ENCODE results near the gene METTL8. TPM values are rescaled to one million over a fixed set of nuclear protein-coding genes. Genes with fewer than 3 reads are reported as not detected.
A peak's percentile ranks its signal among the peaks of the same experiment; 100 is the strongest.

The METTL8 gene
- total and polyA plus RNA-seq, 2 of the 13 experiments (the other 11 are each of a cell fraction or from before 2014, with no cell fraction given) = 18.6 to 68.2 TPM

DNA sequence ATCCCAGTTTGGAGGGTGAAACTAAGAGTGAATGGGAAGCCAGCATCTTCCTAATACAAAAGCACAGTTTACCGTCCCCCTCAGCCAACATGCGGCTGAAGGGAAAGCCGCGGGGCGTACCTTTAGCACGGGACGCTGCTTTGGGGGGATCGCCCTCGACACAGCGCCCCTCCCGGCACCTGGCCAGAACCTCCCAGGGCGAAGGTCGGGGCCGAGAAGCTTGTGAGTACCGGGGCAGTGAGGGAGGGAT lies at the start of gene METTL8 (continued):
- TF ChIP-seq NFIC (IDR thresholded peaks at IDR 0.05; ENCODE audit: low read length) (no peak), ZNF546 (CRISPR knock-in tag; conservative IDR thresholded peaks at IDR 0.05) (no peak; the same call in 1 of the 2 replicates), ZNF563 (CRISPR knock-in tag; IDR thresholded peaks at IDR 0.05) (no peak; the same call in 1 of the 2 replicates), ZNF550 (CRISPR knock-in tag; IDR thresholded peaks at IDR 0.05; ENCODE audit: borderline replicate concordance) (no peak; the same call in 1 of the 2 replicates), HNRNPLL (IDR thresholded peaks at IDR 0.05; ENCODE audit: low read depth, low read length, poor library complexity, severe bottlenecking) (no peak), GLI4 (CRISPR knock-in tag; IDR thresholded peaks at IDR 0.05; ENCODE audit: borderline replicate concordance) (no peak), SNAPC2 (CRISPR knock-in tag; IDR thresholded peaks at IDR 0.05) (peak; percentile 48; the same call in 1 of the 2 replicates), ZNF709 (CRISPR knock-in tag; IDR thresholded peaks at IDR 0.05) (no peak), MTF2 (CRISPR knock-in tag; IDR thresholded peaks at IDR 0.05; ENCODE audit: borderline replicate concordance) (no peak), RBFOX2 (IDR thresholded peaks at IDR 0.05; ENCODE audit: low read depth, low read length) (no peak), ZSCAN21 (CRISPR knock-in tag; IDR thresholded peaks at IDR 0.05; ENCODE audit: borderline replicate concordance) (peak; percentile 39; the same call in 1 of the 2 replicates), ZNF496 (CRISPR knock-in tag; IDR thresholded peaks at IDR 0.05; ENCODE audit: insufficient replicate concordance) (no peak), SPEN (CRISPR knock-in tag; IDR thresholded peaks at IDR 0.05; ENCODE audit: low read depth) (no peak), IRX3 (CRISPR knock-in tag; IDR thresholded peaks at IDR 0.05; ENCODE audit: borderline replicate concordance, low read depth) (no peak; the same call in 1 of the 2 replicates), ZBTB8A (CRISPR knock-in tag; IDR thresholded peaks at IDR 0.05; ENCODE audit: borderline replicate concordance, low read depth) (no peak), ZNF451 (CRISPR knock-in tag; IDR thresholded peaks at IDR 0.05) (peak; percentile 55; the same call in 1 of the 2 replicates), HES4 (CRISPR knock-in tag; IDR thresholded peaks at IDR 0.05; ENCODE audit: borderline replicate concordance) (0 out of 2 replicates have a peak, but pooled peaks have one; percentile 13), NFKB2 (CRISPR knock-in tag; IDR thresholded peaks at IDR 0.05; ENCODE audit: borderline replicate concordance) (no peak), ZMYM2 (CRISPR knock-in tag; IDR thresholded peaks at IDR 0.05) (peak; percentile 43; the same call in 1 of the 2 replicates)
- TF ChIP-seq, protein P1, sequence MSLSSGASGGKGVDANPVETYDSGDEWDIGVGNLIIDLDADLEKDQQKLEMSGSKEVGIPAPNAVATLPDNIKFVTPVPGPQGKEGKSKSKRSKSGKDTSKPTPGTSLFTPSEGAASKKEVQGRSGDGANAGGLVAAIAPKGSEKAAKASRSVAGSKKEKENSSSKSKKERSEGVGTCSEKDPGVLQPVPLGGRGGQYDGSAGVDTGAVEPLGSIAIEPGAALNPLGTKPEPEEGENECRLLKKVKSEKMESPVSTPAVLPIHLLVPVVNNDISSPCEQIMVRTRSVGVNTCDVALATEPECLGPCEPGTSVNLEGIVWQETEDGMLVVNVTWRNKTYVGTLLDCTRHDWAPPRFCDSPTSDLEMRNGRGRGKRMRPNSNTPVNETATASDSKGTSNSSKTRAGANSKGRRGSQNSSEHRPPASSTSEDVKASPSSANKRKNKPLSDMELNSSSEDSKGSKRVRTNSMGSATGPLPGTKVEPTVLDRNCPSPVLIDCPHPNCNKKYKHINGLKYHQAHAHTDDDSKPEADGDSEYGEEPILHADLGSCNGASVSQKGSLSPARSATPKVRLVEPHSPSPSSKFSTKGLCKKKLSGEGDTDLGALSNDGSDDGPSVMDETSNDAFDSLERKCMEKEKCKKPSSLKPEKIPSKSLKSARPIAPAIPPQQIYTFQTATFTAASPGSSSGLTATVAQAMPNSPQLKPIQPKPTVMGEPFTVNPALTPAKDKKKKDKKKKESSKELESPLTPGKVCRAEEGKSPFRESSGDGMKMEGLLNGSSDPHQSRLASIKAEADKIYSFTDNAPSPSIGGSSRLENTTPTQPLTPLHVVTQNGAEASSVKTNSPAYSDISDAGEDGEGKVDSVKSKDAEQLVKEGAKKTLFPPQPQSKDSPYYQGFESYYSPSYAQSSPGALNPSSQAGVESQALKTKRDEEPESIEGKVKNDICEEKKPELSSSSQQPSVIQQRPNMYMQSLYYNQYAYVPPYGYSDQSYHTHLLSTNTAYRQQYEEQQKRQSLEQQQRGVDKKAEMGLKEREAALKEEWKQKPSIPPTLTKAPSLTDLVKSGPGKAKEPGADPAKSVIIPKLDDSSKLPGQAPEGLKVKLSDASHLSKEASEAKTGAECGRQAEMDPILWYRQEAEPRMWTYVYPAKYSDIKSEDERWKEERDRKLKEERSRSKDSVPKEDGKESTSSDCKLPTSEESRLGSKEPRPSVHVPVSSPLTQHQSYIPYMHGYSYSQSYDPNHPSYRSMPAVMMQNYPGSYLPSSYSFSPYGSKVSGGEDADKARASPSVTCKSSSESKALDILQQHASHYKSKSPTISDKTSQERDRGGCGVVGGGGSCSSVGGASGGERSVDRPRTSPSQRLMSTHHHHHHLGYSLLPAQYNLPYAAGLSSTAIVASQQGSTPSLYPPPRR (CRISPR knock-in tag; IDR thresholded peaks at IDR 0.05; ENCODE audit: borderline replicate concordance) = no peak; the same call in 1 of the 2 replicates
- TF ChIP-seq, protein P2, sequence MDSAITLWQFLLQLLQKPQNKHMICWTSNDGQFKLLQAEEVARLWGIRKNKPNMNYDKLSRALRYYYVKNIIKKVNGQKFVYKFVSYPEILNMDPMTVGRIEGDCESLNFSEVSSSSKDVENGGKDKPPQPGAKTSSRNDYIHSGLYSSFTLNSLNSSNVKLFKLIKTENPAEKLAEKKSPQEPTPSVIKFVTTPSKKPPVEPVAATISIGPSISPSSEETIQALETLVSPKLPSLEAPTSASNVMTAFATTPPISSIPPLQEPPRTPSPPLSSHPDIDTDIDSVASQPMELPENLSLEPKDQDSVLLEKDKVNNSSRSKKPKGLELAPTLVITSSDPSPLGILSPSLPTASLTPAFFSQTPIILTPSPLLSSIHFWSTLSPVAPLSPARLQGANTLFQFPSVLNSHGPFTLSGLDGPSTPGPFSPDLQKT (CRISPR knock-in tag; IDR thresholded peaks at IDR 0.05; ENCODE audit: borderline replicate concordance) = no peak
- TF ChIP-seq, protein P3, sequence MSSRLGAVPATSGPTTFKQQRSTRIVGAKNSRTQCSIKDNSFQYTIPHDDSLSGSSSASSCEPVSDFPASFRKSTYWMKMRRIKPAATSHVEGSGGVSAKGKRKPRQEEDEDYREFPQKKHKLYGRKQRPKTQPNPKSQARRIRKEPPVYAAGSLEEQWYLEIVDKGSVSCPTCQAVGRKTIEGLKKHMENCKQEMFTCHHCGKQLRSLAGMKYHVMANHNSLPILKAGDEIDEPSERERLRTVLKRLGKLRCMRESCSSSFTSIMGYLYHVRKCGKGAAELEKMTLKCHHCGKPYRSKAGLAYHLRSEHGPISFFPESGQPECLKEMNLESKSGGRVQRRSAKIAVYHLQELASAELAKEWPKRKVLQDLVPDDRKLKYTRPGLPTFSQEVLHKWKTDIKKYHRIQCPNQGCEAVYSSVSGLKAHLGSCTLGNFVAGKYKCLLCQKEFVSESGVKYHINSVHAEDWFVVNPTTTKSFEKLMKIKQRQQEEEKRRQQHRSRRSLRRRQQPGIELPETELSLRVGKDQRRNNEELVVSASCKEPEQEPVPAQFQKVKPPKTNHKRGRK (CRISPR knock-in tag; IDR thresholded peaks at IDR 0.05) = no peak
- TF ChIP-seq, protein P4, sequence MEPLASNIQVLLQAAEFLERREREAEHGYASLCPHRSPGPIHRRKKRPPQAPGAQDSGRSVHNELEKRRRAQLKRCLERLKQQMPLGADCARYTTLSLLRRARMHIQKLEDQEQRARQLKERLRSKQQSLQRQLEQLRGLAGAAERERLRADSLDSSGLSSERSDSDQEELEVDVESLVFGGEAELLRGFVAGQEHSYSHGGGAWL (CRISPR knock-in tag; IDR thresholded peaks at IDR 0.05) = no peak

Data from HepG2 (cell line).